ENCODE results near the gene RWDD4.

The RWDD4 gene

GRCh38 chr4:183688216-183688615, 29.2 kb upstream of the RWDD4 start:
- DNase-seq (ENCODE audit: low read depth in 1 of 2, low spot score in 1 of 2), result no peak
- Histone ChIP-seq H3K27me3 (ENCODE audit: insufficient read depth, poor library complexity, severe bottlenecking) (no peaks in the 10 kb centered on the region), H3K27ac (replicated peaks) (no peak overlapping the region), H3K4me3 (replicated peaks; ENCODE audit: insufficient read depth, low read length) (no peak overlapping the region)
- TF ChIP-seq CTCF (IDR thresholded peaks at IDR 0.05; ENCODE audit: insufficient read depth, low read length), result no peak
- no peak for TF ChIP-seq REST (IDR thresholded peaks at IDR 0.05; ENCODE audit: insufficient replicate concordance, low read depth)
- no peak for TF ChIP-seq GABPA (IDR thresholded peaks at IDR 0.05; ENCODE audit: low read depth)
- TF ChIP-seq POLR2AphosphoS5 (IDR thresholded peaks at IDR 0.05; ENCODE audit: low read depth), result no peak
- no peak for TF ChIP-seq SPI1 (IDR thresholded peaks at IDR 0.05; ENCODE audit: borderline replicate concordance, low read depth)

- TF ChIP-seq CTCF (IDR thresholded peaks at IDR 0.05; ENCODE audit: insufficient read depth, low read length) (no peak), REST (IDR thresholded peaks at IDR 0.05; ENCODE audit: insufficient replicate concordance, low read depth) (no peak), SPI1 (IDR thresholded peaks at IDR 0.05; ENCODE audit: borderline replicate concordance, low read depth) (no peak), GABPA (IDR thresholded peaks at IDR 0.05; ENCODE audit: low read depth) (no peak), POLR2AphosphoS5 (IDR thresholded peaks at IDR 0.05; ENCODE audit: low read depth) (no peak)
- H3K27me3 ChIP-seq (ENCODE audit: insufficient read depth, poor library complexity, severe bottlenecking), result no peaks in the 10 kb centered on the region
- no peak for DNase-seq (ENCODE audit: low read depth in 1 of 2, low spot score in 1 of 2)
Observed at GRCh38 chr4:183686461-183686860, 27.5 kb upstream of the RWDD4 start.

GRCh38 chr4:183681119-183681518, 22.1 kb upstream of the RWDD4 start:
- TF ChIP-seq REST (IDR thresholded peaks at IDR 0.05; ENCODE audit: insufficient replicate concordance, low read depth) (no peak), CTCF (IDR thresholded peaks at IDR 0.05; ENCODE audit: insufficient read depth, low read length) (no peak), POLR2AphosphoS5 (IDR thresholded peaks at IDR 0.05; ENCODE audit: low read depth) (no peak), GABPA (IDR thresholded peaks at IDR 0.05; ENCODE audit: low read depth) (no peak), SPI1 (IDR thresholded peaks at IDR 0.05; ENCODE audit: borderline replicate concordance, low read depth) (no peak)
- DNase-seq (ENCODE audit: low read depth in 1 of 2, low spot score in 1 of 2), result no peak
- H3K27me3 ChIP-seq (ENCODE audit: insufficient read depth, poor library complexity, severe bottlenecking), result no peaks in the 10 kb centered on the region
- H3K27ac ChIP-seq (replicated peaks), result no peak overlapping the region
- no peak overlapping the region for H3K4me3 ChIP-seq (replicated peaks; ENCODE audit: insufficient read depth, low read length)

More at GRCh38 chr4:183686461-183686860, 27.5 kb upstream of the RWDD4 start:
- Histone ChIP-seq H3K4me3 (replicated peaks; ENCODE audit: insufficient read depth, low read length) (no peak overlapping the region), H3K27ac (replicated peaks) (no peak overlapping the region)
